Left ventricle myocardium superior (tissue), 1 donor: ENCODE measurements around the gene PNMA6F. TPM values are rescaled to one million over a fixed set of nuclear protein-coding genes. Genes with fewer than 3 reads are reported as not detected.
"Not testable (repeated sequence)": the region's sequence is repeated elsewhere in the genome, so short reads cannot be mapped to it uniquely, and the experiment has no call there.

ENCODE experiments used
- ATAC-seq: fragments of 200-7000 bp; cut with Tn5 transposase; one replicate; pipeline ENCODE4 v1.9.1; 2020; ENCODE audit warnings: mild to moderate bottlenecking, moderate library complexity
- DNase-seq: peaks from one replicate; pipeline ENCODE4 v3.0.0-alpha.2; 2020
- intact Hi-C: fragments of 100-400 bp; cut with micrococcal nuclease; formaldehyde crosslinking; loops from one replicate; pipeline ENCODE4 v1.11.0; 2022
- total RNA-seq: library from RNA; stranded (reverse); fragmentation: NEBNext Ultra II Directional; extraction: Animal tissue kit (Norgen Biotek cat#: 25700); gene quantifications from one replicate; pipeline ENCODE4 v1.2.1, GENCODE V29; 2021
- donor health status: DM: no; HTN: yes; CAD: no; lungs with severe emphysema.

PNMA6F gene
- total RNA-seq, 1 donor from 2014 or later, result not detected

DNA sequence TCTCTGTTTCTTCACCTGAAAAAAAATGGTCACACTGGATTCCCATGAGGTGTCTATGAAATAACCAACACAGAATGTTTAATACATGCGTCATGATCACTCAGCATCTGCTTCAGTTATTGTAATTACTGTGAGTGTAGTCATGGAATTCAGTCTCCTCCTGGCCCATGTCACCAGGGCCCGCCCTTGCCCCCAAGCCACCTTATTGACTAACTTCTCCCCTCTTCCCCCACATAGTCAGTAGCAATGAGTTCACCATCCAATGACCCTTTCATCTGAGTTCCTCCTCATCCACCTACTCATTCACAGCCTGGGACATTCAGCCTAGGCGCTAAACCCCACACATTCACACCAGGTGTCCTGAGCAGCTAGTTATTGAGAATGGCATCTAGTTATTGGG, 15.6 kb downstream of the PNMA6F start:
- intact Hi-C loops, result no loop called here
- ATAC-seq (no peak), DNase-seq (no peak)

DNA sequence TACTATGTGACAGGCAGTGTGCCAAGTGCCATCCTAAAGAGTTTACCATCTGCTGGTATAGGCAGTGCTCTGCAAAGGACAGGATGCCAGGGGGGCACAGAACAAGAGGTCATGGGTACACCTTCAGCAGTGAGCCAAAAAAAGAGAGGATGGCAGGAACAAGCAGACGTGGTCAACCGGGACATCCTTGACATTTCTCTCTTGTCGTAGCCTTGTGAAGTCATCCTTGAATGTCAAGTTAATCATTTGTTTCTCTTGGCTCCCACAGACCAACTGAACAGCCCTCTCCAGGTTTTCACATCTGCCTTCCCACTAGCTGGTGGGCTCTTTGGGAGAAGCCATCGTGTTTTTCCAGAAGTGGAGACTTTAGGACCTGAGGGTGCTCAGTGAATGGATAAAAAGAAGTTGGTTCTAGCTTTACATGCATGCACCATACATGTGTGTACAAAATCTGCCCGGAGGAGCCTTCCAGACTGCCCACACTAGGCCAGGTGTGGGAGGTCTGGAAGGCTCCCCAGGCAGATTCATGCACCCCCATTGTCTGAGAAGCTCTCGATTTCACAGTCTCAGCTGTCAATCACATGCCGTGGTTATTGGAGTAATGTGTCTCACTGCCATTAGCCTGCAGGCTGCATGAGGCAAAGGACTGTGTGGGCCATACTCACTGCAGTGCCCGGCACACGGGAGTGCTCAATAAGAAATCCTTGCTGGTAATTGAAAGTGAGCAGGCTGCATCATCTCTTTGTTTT, 16.4 kb downstream of the PNMA6F start:
- no peak for ATAC-seq
- intact Hi-C loops, result no loop called here
- no peak for DNase-seq

DNA sequence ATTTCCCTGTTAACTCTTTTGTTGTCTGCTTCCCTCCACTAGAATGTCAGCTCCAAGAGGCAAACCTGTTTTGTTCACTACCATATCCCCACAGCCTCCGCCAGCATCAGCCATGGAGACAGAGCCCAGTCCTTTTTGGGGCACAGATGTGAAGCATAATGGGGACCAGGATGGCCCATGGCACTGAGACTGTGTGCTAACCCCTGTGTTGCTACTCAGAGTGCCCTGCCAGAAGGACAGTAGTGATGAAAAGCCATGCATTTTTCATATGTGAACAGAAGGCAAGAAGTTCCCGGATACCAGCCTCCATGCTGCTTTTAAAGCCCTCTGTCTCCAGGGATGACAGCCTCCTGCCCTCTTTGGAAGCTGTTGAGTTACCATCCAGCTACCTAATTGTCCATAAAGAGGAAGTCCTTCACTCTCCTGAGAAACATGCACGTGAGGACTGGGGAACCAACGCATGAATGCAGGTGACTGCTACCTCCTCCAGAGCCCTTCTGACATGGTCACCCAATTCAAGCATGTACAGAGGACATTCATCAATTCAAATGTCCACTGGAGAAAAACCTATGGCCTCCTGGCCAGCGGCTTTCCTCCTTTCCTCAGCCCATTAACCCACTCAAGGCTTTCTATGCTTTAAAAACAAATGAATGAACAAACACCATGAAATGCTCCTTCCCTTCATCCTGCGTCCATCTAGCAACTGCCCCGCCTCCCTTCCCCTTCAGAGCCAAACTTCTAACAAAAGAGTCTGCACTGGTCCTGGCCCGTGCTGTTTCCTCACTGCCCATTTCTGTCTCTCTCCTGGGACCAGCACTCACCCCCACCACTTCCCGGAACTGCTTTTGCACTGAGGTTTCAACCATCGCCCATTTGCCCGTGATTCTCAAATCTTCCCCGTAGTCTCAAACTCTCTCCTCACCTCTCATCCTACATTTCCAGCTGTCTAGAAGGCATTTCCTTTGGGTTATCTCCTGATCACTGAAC, 18.0 kb downstream of the PNMA6F start:
- ATAC-seq (no peak), DNase-seq (no peak)
- intact Hi-C loops, result no loop called here

DNA sequence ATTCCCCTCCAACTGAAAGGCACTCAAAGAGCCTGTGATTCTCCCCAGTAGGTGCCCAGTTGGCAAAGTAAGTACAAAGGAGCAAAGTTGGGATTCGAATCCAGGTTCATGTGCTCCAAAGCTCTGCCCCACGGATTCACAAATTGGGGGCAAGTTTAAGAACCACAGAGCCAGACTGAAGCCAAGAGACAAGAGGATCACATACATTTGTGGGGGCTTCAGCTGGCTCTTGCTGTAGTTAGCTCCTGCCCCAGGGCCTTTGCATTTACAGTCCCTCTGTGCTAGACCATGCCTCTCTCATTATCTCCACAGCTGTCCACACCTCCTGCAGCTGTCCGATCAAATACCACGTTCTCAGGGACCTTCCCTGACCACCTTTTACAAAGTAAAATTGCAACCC, 18.8 kb downstream of the PNMA6F start:
- intact Hi-C loops, result no loop called here
- DNase-seq (no peak), ATAC-seq (no peak)

DNA sequence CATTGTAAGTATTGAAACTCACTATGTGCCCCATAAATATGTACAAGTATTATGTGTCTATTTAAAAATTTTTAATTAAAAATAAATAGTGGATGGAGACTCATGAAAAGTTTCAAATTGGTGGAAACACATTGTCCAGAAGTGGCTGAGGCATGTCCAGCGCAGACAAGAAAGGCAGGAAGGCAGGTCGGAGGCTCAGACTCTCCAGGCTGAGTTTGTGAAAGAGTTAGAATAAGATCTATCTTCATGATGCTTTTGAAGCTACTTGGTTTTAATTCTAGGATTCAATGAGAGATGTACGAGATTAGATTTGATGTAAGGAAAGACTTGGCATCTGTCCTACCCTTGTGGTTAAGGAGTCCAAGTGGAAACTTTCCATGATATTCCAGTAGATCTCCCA, 19.8 kb downstream of the PNMA6F start:
- DNase-seq, result no peak
- intact Hi-C loops, result no loop called here

DNA sequence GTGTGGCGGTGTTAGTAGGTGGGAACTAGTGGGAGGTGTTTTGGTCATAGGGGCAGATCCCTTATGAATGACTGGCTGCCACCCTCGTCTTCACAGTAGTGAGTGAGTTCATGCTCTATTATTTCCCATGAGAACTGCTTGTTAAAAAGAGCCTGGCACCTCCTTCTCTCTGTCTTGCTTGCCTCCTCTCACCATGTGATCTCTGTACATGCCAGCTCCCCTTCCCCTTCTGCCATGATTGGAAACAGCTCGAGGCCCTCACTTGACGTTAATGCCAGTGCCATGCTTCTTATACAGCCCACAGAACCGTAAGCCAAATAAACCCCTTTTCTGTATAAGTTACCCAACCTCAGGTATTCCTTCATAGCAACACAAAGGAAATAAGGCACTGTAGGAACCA, 21.7 kb downstream of the PNMA6F start:
- no peak for ATAC-seq
- DNase-seq, result no peak
- intact Hi-C loops, result no loop called here

More for the DNA sequence above, 19.8 kb downstream of the PNMA6F start:
- ATAC-seq, result no peak

DNA sequence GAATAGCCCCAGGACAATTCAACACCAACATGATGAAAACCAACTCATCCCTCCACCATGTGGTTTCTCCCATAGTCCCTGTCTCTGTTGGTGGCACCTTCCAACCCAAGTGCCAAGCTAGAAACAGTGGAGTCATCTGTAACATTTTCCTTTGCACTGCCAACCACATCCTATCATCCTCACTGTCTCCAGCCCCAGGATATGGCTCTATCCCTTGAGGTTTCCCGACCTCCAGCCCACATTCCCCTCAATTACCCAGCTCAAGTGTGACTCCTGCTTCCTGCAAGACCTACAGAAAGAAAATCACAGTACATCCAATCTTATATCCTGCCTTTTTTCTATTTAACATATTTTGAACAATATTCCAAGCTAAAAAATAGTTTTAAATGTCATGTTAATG, 24.2 kb downstream of the PNMA6F start:
- no peak for ATAC-seq
- no peak for DNase-seq
- intact Hi-C loops, result no loop called here

DNA sequence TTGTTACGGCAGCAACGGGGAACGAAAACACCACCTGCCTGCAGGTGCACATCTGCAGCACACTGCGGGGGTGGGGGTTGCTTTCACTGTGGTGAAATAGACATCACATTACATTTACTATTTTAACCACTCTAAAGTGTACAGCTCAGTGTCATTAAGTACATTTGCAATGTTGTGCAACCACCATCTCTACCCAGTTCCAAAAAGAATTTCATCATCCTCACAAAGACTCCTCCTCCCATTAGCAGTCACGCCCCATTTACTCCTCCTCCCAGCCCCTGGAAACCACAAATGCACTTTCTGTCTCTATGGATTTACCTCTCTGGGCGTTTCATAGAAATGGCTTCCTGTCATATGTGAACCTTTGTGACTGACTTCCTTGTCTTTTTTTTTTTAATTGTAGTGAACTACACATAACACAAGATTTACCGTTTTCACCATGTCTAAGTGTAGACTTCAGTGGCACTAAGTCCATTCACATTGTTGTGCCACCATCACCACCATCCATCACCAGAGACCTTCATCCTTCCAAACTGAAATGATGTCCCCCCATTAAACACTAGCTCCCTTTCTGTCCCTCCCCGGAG, 28.0 kb downstream of the PNMA6F start:
- intact Hi-C loops, DNase-seq, ATAC-seq: not testable (repeated sequence)

DNA sequence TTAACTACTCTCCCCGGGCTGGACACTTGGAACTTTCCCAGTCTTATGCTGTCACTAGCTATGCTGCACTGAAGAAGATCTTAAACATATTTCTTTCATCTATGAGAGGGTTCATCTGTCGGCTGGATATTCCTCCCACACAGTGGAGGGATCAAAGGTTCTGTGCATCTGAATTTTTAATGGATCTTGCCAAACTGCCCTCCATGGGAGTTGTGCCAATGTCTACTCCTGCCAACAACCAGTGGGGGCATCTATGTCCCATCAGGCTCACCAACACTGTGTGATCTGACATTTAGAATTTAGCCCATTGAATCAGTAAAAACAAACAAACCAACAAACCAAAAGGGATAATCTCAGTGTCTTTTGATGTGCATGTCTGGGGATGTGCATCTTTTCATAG, 32.8 kb downstream of the PNMA6F start:
- ATAC-seq, DNase-seq: not testable (repeated sequence)

DNA sequence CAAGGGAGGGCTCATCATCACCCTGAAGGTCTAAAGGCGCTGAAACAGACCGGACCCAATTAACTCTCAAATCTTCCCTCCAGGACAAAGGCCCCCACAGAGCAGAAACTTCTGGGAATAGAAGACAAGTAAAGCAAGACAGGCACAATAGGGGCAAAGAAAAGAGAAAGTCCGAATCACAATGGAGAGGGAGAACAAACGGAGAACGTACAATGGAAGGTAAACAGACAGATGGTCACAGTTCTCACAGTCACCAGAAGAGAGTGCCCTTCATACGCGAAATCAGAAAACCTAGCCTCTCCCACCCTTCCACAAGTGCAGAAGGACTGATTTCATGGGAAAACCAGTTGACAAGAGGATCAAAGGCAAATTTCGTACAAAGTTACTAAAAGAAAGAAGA, 35.9 kb downstream of the PNMA6F start:
- ATAC-seq, intact Hi-C loops, DNase-seq: not testable (repeated sequence)

More for the DNA sequence above, 32.8 kb downstream of the PNMA6F start:
- intact Hi-C loops, result not testable (repeated sequence)

DNA sequence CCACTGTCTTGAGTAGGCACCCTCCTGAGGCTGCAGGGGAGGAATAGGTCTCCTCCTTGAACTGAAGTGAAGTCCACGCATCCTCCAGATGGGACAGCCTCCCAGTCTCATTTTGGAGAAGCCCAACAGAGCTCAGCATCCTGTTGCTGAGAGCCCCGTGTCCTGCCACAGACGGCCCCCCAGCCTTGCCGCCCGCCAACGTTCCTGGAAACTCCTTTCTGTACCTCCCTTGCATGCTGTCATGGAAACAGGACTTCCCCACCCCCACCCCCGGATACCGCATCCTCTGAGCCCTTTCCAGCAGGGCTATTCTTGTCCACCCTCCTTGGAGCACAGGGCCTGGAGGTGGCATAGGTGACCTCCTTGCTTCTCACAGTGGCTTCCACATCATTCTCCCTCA, 37.6 kb downstream of the PNMA6F start:
- DNase-seq, ATAC-seq, intact Hi-C loops: not testable (repeated sequence)

DNA sequence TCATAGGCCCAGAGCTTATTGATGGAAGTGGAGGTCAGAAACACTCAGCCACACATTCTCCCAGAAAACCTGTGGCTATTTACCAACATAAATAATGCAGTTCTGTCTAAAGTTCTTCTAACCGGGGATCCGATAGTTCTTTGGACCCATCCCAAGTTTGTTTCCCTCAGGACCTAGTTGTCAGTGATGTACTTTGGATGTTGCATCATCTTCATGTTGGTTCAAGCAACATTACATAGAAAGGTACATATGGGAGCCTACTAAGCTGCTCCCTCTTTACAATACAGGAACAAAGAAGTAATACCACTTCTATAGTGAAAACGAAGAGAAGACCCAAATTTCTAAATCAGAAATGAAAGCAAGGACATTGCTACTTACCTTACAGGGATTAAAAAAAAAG, 39.8 kb downstream of the PNMA6F start:
- intact Hi-C loops, ATAC-seq, DNase-seq: not testable (repeated sequence)

DNA sequence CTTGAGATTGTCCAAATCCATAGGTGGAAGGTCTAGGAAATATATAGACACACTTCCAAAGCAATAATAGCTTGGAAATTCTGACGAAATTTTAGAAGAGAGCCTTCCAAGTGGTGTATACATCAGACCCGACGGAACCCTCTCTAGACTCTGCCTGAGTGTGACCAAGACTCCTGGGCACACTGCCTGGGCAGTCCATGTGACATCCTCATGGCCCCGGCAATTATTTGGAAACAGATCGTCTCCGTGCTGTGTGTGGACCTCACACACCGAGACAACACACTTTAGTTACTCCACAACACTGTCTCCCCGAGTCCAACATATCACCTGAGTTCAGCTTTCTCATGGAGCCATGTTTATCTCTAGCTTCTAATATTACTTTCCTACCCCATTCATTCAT, 42.3 kb downstream of the PNMA6F start:
- intact Hi-C loops, DNase-seq, ATAC-seq: not testable (repeated sequence)

DNA sequence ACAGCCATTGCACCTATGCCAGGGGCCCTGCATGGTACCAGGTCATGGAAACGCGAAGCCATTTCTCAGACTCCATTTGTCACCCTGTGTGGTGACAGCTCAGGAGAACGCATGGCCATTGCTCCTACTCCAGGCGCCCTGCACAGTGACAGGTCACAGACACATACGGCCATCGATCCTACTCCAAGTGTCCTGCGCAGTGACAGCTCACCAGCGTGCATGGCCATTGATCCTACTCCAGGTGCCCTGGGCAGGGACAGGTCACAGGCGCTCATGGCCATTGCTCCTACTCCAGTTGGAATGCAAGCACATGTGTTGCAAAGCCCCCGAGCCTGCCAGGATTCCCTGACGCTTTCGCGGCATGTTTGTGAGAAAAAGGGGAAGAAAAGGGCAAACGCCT, 45.5 kb downstream of the PNMA6F start:
- ATAC-seq, intact Hi-C loops, DNase-seq: not testable (repeated sequence)

DNA sequence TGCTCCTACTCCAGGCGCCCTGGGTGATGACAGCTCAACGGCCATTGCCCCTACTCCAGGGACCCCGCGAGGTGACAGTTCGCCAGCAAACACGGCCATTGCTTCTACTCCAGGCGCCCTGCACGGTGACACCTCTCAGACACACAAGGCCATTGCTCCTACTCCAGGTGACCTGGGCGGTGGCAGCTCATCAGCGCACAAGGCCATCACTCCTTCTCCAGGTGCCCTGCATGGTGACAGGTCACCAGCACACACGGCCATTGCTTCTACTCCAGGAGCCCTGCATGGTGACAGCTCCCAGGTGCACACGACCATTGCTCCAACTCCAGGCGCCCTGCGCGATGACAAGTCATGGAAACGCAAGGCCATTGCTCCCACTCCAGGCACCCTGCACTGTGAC, 46.1 kb downstream of the PNMA6F start:
- intact Hi-C loops, DNase-seq, ATAC-seq: not testable (repeated sequence)

DNA sequence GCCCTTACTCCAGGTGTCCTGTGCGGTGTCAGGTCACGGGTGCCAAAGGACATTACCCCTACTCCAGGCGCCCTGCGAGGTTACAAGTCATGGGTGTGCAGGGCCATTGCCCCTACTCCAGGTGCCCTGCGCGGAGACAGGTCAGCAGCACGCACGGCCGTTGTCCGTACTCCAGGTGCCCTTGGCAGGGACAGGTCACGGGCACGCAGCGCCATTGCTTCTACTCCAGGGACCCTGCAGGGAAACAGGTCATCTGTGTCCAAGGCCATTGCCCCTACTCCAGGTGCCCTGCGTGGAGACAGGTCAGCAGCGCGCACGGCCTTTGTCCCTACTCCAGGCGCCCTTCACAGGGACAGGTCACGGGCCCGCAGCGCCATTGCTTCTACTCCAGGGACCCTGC, 49.0 kb downstream of the PNMA6F start:
- DNase-seq, intact Hi-C loops: not testable (repeated sequence)

DNA sequence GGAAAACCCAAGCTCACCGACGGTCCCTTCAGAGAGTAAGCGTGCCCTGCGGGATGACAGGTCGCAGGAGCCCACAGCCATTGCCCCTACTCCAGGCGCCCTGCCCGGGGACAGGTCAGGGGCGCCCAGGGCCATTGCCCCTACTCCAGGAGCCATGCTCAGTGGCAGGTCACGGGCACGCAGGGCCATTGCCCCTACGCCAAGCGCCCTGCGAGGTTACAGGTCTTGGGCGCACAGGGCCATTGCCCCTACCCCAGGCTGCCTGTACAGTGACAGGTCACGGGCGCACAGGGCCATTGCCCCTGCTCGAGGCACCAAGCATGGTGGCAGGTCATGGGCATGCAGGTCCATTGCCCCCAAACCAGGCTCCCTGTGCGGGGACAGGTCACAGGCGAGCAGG, 49.5 kb downstream of the PNMA6F start:
- ATAC-seq, intact Hi-C loops, DNase-seq: not testable (repeated sequence)

More for the DNA sequence above, 49.0 kb downstream of the PNMA6F start:
- not testable (repeated sequence) for ATAC-seq
